HG03520 (cell line): ENCODE results near the gene MAMDC4.
"Not testable (repeated sequence)": the region's sequence is repeated elsewhere in the genome, so short reads cannot be mapped to it uniquely, and the experiment has no call there.

ENCODE experiments used
- ATAC-seq: cut with Tn5 transposase; IDR thresholded peaks from one replicate; pipeline ENCODE4 v1.9.1; 2021; ENCODE audit warnings: mild to moderate bottlenecking, moderate library complexity; ENCODE audit not compliant: unreplicated experiment

Gene MAMDC4

DNA sequence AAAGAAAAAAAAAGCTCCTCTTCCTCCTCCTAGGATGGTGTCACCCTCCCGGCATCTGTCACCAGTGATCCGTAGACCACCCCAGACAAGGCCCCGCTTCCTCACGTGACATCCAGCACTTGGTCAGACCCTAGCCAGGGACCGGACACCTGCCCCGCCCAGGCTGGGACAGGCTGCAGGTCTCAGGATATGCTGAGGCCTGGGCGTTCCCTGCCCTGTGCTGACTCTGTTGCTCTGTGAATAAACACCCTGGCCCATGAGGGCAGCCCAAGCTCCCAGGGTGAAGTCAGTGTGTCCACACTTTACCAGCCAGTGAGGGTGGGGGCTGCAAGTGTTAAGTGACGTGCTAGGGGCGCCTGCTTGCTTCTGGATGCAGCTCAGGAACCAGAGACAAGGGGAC is 8.4 kb downstream of the MAMDC4 start:
- no peak for ATAC-seq

DNA sequence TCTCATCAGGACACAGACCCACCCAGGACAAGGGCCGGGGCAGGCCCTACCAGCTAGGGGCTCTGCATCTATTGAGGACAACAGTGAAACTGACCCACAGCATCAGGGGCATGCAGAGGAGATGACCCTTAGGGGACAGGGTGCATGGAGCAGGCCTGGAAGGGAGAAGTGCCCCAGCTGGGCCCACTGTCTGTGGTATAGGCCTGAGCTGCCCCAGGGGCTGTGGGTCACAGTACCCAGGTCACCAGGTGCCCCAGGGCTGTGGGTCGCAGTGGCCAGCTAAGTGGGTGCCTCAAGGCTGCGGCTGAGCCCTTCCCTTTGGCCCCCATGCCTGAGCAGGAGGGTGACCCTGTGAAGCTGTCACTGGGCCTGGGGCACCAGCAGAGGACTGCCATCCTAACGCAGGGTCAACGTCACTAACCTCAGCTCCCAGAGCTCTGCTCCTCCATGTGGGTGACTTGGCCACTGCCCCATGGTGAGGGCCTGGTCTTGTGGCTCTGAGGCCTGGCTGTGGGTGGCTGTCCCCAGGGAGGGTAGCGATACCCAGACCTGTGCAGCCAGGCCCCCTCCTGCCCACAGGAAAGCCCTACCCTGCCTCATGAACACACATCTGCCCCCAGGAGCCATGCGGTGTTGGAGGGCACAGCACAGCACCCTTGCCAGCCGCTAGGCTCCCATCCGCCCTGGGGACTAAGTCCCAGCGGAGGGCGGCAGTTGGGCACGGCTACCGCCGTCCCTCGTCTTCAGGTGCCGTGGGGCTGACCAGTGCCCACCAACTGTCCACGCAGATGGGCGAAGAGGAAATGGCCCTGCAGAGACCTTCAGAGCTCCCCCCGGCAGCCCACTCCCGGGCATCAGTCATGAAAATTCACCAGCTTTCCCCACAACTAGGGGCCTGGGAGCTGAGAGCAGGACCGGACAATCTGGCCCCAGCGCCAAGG is 9.1 kb downstream of the MAMDC4 start:
- ATAC-seq, result no peak

GRCh38 chr9:136861874-136862457 is 9.8 kb downstream of the MAMDC4 start:
- ATAC-seq, result no peak

DNA sequence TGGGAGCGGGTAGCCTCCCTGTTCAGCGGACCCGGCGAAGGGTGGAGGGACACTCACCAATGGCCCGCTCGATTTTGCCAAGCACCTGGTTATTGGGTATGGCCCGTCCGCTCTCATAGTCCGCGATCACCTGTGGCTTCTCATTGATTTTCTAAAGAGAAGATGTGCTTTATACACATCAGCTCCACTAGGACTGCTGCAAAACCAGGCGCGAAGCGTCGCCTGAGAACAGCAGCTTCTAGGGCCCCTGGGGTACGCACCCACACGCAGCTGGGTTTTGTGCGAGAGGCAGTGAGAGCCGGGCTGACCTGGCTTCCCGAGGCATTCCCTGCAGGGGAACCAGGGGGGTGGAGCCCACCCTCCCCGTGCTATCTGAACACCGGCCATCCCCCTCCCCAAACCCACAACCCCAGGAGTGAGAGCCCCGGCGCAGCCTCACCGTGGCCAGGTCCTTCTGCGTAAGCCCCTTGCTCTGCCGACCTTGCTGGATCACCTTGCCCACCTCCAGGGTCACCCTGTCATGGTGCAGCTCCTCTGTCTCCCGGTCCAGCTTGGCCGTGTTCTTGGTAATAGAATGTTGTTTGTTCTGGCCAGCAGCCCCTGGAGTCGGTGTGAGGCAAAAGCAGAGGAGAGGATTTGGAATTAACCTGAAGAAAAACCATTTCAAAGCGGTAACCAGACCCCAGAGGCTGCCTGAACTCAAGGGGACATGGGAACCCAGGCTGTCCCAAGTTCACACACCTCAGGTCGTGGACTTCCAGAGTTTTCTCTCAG is 10.9 kb downstream of the MAMDC4 start:
- no peak for ATAC-seq

DNA sequence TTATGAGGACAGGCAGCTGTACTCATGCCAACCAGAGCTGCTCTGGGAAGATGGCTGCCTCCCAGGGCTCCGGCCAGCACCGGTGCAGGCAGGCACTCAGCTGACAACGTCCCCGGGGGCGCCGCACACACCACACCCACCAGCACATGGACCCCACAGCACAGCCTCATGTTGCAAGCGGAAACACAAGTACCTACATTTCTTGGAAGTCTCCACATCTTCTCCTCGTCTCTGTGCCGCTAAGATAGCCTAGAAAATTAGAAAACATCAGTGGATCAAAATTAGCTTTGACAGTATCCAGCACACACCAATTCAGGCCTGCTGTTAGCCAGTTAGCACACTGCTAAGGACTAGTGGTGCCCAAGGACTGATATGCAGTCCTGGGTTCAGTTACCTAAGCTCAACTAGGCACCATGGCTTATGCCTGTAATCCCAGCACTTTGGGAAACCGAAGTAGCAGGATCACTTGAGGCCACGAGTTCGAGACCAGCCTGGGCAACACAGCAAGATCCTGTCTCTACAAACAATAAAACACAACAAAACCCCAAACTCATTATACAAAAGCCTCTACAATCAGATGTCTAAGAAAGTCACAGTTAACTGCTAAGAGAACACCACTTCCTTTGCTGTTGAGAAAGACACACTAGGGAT is 11.6 kb downstream of the MAMDC4 start:
- no peak for ATAC-seq

DNA sequence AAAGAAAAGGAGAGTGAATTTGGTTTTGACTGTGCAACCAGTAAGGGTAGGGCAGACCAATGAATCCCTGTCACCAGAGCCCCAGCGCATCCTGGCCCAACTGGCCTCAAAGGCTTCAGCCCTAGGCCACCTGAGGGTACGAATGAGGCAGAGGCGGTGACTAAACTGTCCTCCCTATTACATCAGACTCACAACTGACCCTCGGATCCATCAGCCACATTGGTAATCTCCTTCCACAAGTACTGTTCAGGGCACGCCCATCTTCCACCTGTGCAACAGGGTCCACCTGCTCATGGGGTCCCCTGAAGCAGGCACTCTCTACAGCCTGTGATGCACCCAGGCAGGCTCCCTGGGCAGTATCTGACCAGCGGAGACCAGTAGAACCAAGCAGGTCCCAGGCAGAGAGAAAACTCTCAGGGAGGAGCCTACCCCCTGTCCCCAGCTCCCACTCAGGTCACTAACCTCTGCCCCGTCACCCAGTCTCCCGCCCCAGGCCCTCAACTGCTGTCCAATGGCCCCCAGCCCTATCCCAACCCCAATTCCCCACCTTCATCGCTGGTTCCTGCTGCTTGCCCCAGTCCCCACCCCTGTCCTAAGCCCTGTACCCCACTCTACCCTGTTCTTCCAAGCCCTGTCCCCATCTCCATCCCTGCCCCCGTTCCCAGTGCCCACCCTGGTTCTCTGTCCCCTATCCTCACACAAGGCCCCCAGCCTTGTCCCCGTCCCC is 13.1 kb downstream of the MAMDC4 start:
- no peak for ATAC-seq

GRCh38 chr9:136865768-136866103 is 13.6 kb downstream of the MAMDC4 start:
- ATAC-seq, result no peak

DNA sequence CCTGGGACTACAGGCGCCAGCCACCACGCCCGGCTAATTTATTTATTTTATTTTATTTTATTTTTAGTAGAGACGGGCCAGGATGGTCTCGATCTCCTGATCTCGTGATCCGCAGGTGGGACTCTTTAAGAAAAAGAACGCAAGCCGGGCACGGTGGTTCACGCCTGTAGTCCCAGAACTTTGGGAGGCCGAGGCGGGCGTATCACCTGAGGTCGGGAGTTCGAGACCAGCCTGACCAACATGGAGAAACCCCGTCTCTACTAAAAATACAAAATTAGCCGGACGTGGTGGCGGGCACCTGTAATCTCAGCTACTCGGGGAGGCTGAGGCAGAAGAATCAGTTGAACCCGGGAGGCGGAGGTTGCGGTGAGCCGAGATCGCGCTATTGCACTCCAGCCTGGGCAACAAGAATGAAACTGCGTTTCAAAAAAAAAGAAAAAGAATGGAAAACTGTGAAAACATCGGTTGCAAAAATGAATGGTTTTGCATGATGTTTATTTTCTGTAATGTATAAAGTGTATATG is 14.8 kb downstream of the MAMDC4 start:
- not testable (repeated sequence) for ATAC-seq

DNA sequence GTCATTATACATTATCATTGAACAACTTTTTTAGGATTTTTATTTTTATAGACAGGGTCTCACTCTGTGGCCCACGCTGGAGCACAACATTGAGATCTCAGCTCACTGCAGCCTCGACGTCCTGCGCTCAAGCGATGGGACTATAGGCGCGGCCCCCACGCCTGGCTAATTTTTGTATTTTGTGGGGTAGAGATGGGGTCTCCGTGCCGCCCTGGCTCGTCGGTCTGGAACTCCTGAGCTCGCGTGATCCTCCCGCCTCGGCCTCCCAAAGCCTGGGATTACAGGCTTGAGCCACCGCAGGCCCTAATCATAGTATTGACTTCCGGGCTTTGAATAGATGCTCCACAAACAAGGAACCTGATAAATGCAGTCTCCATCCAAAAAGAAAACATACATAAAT is 15.3 kb downstream of the MAMDC4 start:
- ATAC-seq, result no peak

DNA sequence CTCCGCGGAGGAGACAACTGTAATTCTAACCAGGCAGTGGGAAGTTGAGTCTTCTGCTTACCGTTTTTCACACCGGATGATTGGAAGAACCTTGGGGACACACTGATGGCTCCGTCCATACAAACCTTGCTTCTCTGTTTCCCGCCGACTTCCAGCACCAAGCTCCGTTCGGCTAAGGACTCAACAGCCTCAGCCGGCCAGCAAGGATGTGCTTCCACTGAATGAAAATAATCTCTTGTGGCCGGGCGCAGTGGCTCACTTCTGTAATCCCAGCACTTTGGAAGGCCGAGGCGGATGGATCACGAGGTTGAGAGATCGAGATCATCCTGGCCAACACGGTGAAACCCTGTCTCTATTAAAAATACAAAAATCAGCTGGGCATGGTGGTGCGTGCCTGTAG is 15.8 kb downstream of the MAMDC4 start:
- ATAC-seq, result no peak

GRCh38 chr9:136868644-136869043 is 16.5 kb downstream of the MAMDC4 start:
- no peak for ATAC-seq

- ATAC-seq, result not testable (repeated sequence)
Measured at GRCh38 chr9:136869611-136870010, 17.5 kb downstream of the MAMDC4 start.

- ATAC-seq, result no peak
Measured at GRCh38 chr9:136875155-136875554, 23.0 kb downstream of the MAMDC4 start.

GRCh38 chr9:136876476-136876875 is 24.3 kb downstream of the MAMDC4 start:
- ATAC-seq, result no peak

GRCh38 chr9:136880651-136881050 is 28.5 kb downstream of the MAMDC4 start:
- ATAC-seq, result no peak

- no peak for ATAC-seq
Measured at GRCh38 chr9:136881691-136882108, 29.6 kb downstream of the MAMDC4 start.

GRCh38 chr9:136882109-136882946 is 30.2 kb downstream of the MAMDC4 start:
- no peak for ATAC-seq

DNA sequence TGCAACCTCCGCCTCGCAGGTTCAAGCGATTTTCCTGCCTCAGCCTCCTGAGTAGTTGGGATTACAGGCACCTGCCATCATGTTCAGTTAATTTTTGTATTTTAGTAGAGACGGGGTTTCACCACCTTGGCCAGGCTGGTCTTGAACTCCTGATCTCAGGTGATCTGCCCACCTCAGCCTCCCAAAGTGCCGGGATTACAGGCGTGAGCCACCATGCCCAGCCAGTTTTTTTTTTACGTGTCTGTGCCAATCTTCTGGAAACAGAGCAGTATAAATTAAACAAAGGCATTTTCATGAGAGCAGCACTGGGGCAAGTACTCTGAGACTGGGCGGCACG is 30.8 kb downstream of the MAMDC4 start:
- ATAC-seq, result not testable (repeated sequence)

DNA sequence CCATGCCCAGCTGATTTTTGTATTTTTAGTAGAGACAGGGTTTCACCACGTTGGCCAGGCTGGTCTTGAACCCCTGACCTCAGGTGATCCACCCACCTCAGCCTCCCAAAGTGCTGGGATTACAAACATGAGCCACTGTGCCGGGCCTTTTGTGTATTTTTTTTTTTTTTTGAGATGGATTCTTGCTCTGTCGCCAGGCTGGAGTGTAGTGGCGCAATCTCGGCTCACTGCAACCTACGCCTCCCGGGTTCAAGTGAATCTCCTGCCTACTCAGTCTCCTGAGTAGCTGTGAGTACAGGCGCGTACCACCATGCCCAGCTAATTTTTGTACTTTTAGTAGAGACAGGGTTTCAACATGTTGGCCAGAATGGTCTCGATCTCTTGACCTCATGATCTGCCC is 31.5 kb downstream of the MAMDC4 start:
- not testable (repeated sequence) for ATAC-seq
